Hepatocyte (in vitro differentiated cells): ENCODE measurements around the gene PLEKHA7.

Experiments
- EZH2 ChIP-seq: fragments of 200-600 bp; sonication (generic); IDR thresholded peaks from 2 replicates; pipeline ENCODE4 v1.6.1; 2016; ENCODE audit warnings: antibody characterized with exemption, mild to moderate bottlenecking, borderline replicate concordance
- EZH2phosphoT487 ChIP-seq: fragments of 200-600 bp; sonication (generic); IDR thresholded peaks from one replicate; pipeline ENCODE4 v1.6.1; 2018; ENCODE audit warnings: antibody characterized with exemption, mild to moderate bottlenecking, low read depth, moderate library complexity; ENCODE audit not compliant: unreplicated experiment, severe bottlenecking
- TF ChIP-seq, protein P1 (sequence below): fragments of 200-600 bp; sonication (generic); IDR thresholded peaks from 2 replicates; pipeline ENCODE4 v1.5.1; 2016; ENCODE audit warnings: antibody characterized with exemption, mild to moderate bottlenecking; ENCODE audit not compliant: poor library complexity

DNA sequence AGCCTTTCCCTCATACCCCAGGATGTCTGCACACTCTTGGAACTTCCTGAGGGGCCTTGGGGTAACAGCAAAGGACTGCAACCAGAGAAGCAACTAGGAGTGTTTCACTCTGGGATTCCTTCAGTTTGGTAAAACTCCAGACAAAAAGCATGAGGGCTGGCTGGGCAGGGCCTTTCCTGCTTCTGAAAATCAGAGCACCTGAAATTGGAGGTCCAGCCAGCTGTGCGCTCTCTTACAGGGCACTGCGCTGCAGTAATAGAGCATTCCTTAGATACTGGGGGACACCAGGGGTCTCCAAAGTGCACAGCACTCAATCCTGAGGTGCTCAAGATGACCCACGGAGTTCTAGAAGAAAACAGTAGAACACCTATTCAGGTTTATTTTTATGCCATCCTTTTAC lies 49.7 kb downstream of the PLEKHA7 start:
- TF ChIP-seq EZH2 (no peak), EZH2phosphoT487 (no peak)
- TF ChIP-seq, protein P1, sequence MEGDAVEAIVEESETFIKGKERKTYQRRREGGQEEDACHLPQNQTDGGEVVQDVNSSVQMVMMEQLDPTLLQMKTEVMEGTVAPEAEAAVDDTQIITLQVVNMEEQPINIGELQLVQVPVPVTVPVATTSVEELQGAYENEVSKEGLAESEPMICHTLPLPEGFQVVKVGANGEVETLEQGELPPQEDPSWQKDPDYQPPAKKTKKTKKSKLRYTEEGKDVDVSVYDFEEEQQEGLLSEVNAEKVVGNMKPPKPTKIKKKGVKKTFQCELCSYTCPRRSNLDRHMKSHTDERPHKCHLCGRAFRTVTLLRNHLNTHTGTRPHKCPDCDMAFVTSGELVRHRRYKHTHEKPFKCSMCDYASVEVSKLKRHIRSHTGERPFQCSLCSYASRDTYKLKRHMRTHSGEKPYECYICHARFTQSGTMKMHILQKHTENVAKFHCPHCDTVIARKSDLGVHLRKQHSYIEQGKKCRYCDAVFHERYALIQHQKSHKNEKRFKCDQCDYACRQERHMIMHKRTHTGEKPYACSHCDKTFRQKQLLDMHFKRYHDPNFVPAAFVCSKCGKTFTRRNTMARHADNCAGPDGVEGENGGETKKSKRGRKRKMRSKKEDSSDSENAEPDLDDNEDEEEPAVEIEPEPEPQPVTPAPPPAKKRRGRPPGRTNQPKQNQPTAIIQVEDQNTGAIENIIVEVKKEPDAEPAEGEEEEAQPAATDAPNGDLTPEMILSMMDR: no peak
